HG02759 (cell line): ENCODE data around the gene DRG1.
"Not testable (repeated sequence)": the region's sequence is repeated elsewhere in the genome, so short reads cannot be mapped to it uniquely, and the experiment has no call there.

ENCODE experiments used
- ATAC-seq: cut with Tn5 transposase; IDR thresholded peaks from one replicate; pipeline ENCODE4 v1.9.1; 2021; ENCODE audit warnings: mild to moderate bottlenecking, moderate library complexity; ENCODE audit not compliant: unreplicated experiment

Gene DRG1

GRCh38 chr22:31442768-31443489 is 43.5 kb downstream of the DRG1 start:
- no peak for ATAC-seq

GRCh38 chr22:31443516-31443915 is 44.1 kb downstream of the DRG1 start:
- ATAC-seq = no peak

DNA sequence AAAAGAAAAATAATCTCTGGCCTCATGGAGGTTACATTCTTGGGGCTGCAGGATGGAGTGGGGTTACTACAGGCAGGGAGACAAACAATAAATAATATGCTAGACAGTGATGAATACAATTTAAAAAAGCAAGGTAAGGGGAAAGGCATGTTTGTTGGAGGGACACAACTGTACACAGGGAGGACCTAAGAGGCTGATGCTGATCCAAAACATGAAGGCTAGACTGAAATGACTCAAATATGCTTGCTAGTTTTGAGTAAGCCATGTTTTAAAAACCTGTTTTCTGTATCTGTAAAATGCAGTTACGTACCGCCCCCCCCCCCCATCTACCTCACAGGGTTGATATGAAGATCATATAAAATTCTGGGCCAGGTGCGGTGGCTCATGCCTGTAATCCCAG is 46.2 kb downstream of the DRG1 start:
- no peak for ATAC-seq

GRCh38 chr22:31446208-31446607 is 46.8 kb downstream of the DRG1 start:
- ATAC-seq = no peak

DNA sequence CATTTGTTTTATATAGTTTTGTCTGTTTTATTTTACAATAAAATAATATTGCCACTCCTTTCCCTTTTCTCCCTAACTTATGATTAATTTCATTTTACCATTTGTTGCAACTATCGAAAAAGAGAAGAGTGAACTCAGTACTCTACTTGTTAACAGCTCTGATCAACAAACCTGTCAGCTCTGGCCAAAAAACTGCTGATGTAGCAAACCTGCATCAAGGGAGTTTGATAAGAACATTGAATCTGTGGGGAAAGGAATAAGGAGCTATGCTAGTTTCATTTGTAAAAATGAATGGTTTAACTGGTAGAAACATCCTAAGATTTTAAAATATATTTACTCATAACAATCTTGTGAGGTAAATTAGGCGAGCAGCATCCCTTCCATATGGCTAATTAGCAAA is 47.4 kb downstream of the DRG1 start:
- no peak for ATAC-seq

GRCh38 chr22:31447337-31447736 is 47.9 kb downstream of the DRG1 start:
- ATAC-seq = no peak

DNA sequence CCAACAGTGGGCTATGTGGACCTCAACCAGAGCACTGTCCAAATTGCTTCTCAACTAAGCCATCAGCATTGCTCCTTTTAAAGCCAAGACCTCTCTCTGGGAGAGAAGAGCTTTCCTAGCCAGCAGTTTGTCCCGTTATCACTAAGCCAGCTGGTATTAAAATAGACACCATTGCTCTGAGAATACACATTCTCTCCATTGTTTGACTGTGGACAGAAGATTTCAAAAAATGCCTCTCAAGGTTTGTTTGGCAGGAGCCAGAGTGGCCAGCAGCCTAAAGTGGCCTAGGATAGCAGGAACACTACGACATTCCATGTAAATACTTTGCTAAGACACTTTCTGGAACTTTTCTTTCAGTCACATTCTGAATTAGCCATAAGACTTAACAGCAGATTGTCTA is 49.0 kb downstream of the DRG1 start:
- ATAC-seq = no peak

DNA sequence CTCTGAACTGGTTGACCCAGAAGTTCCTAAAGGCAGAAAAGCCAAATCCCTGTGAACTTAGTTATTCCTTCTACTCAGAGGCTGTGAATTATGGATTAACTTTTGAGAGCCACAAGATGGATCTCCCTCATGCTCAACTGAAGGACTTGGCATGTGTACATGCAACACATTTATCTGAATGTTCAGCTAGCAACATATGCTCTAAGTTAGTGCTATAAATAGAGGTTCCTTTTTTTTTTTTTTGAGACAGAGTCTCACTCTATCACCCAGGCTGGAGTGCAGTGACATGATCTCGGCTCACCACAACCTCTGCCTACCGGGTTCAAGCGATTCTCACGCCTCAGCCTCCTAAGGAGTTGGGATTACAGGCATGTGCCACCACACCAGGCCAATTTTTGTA is 50.1 kb downstream of the DRG1 start:
- no peak for ATAC-seq

- no peak for ATAC-seq
Observed at GRCh38 chr22:31451709-31452571, 52.5 kb downstream of the DRG1 start.

DNA sequence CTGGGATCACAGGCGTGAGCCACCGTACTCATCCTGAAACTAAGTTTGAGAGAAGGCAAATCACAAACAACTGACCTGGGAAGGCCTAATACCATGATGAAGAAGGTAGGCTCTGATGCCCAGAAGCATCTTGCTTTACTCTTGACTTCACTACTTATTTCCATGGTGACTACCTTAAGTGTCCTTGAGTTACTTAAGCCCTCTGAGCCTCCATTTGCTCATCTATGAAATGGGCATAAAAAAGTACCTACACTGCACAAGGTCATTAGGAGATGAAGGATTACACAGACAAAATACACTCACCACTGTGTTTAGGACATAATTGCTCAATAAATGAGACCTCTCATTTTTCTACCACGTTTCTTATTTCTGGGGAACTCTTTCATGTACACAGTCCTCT is 62.3 kb downstream of the DRG1 start:
- ATAC-seq = no peak

GRCh38 chr22:31465307-31465706 is 65.9 kb downstream of the DRG1 start:
- no peak for ATAC-seq

- ATAC-seq = no peak
Observed at GRCh38 chr22:31474743-31475142, 75.3 kb downstream of the DRG1 start.

- no peak for ATAC-seq
Observed at GRCh38 chr22:31475800-31476199, 76.4 kb downstream of the DRG1 start.

- ATAC-seq = peak; percentile 59
Observed at GRCh38 chr22:31477329-31477728, 77.9 kb downstream of the DRG1 start.

DNA sequence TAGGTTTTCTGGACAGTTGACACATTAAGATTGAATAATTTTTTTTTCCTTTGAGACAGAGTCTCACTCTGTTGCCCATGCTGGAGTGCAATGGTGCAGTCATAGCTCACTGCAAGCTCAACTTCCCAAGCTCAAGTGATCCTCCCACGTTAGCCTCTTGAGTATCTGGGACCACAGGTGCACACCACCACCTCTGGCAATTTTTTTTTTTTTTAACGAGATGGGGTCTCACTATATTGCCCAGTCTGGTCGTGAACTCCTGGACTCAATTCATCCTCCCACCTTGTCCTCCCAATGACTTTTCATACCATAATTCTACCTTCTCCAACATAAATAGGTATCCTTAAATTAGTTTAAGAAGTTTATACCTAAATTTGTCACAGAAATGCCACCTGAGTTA is 81.7 kb downstream of the DRG1 start:
- no peak for ATAC-seq

DNA sequence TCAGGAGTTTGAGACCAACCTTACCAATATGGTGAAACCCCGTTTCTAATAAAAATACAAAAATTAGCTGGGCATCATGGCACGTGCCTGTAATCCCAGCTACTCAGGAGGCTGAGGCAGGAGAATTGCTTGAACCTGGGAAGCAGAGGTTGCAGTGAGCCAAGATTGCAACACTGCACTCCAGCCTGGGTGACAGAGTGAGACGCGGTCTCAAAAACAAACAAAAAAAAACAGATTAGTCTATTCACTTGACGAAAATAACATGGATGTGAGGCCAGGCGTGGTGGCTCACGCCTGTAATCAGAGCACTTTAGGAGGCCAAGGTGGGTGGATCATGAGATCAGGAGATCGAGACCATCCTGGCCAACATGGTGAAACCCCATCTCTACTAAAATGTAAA is 83.1 kb downstream of the DRG1 start:
- ATAC-seq = not testable (repeated sequence)
